Lower leg skin (tissue), 3 donors: ENCODE data around the gene FCER2.
"Not testable (repeated sequence)": the region's sequence is repeated elsewhere in the genome, so short reads cannot be mapped to it uniquely, and the experiment has no call there.

Experiments used
- POLR2A ChIP-seq, 2 donors: fragments of 450-650 bp; IDR thresholded peaks; one replicate each; pipeline ENCODE4 v1.6.1; 2016 to 2017; ENCODE audit warnings: antibody characterized with exemption in 2 of 2, mild to moderate bottlenecking in 1 of 2, moderate library complexity in 1 of 2
- TF ChIP-seq, protein P1 (sequence below), 3 donors: fragments of 450-650 bp; IDR thresholded peaks; one replicate each; pipeline ENCODE4 v1.5.1; 2016; ENCODE audit warnings: antibody characterized with exemption in 3 of 3, mild to moderate bottlenecking in 3 of 3, moderate library complexity in 2 of 3

DNA sequence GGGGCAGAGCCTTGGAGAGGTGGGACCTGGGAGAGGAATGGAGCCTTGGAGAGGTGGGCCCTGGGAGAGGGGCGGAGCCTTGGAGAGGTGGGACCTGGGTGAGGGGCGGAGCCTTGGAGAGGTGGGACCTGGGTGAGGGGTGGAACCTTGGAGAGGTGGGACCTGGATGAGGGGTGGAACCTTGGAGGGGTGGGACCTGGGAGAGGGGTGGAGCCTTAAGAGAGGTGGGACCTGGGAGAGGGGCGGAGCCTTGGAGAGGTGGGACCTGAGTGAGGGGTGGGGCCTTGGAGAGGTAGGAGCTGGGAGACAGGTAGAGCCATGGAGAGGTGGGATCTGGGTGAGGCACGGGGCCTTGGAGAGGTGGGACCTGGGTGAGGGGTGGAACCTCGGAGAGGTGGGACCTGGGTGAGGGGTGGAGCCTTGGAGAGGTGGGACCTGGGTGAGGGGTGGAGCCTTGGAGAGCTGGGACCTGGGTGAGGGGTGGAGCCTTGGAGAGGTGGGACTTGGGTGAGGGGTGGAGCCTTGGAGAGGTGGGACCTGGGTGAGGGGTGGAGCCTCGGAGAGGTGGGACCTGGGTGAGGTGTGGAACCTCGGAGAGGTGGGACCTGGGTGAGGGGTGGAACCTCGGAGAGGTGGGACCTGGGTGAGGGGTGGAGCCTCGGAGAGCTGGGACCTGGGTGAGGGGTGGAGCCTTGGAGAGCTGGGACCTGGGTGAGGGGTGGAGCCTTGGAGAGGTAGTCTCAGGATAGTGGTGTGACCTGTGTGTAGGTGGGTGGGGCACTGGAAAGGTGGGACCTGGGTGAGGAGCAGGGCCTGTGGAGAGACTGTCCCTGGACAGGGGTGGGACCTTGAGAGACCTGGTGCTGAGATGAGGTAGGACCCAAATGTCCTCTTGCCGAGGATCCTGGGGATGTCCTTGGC lies 58.0 kb downstream of the FCER2 start:
- TF ChIP-seq, protein P1, sequence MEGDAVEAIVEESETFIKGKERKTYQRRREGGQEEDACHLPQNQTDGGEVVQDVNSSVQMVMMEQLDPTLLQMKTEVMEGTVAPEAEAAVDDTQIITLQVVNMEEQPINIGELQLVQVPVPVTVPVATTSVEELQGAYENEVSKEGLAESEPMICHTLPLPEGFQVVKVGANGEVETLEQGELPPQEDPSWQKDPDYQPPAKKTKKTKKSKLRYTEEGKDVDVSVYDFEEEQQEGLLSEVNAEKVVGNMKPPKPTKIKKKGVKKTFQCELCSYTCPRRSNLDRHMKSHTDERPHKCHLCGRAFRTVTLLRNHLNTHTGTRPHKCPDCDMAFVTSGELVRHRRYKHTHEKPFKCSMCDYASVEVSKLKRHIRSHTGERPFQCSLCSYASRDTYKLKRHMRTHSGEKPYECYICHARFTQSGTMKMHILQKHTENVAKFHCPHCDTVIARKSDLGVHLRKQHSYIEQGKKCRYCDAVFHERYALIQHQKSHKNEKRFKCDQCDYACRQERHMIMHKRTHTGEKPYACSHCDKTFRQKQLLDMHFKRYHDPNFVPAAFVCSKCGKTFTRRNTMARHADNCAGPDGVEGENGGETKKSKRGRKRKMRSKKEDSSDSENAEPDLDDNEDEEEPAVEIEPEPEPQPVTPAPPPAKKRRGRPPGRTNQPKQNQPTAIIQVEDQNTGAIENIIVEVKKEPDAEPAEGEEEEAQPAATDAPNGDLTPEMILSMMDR (IDR thresholded peaks at IDR 0.05): not testable (repeated sequence)
- TF ChIP-seq POLR2A (IDR thresholded peaks at IDR 0.05): not testable (repeated sequence)
